ENCODE results near the gene POLR3K.

DNA sequence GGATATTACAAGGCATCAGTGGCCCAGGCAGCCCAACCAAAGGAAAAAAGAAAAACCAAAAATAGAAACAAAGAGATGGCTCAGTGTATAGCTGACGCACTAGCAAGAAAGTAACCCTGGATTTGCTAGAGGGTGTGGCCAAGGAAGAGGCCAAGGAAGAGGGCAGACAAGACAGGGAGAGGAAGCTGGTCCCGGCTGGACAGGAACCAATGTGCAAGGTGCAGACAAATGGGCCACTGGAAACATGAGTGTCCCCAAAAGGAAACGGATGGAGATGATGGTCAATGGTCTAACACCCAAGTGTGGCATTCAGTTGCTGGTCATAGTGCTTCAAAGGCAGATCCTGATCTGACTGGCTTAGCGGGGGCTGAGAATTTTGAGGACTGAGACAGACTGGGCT lies 10.7 kb downstream of the POLR3K start:
- no peak for TF ChIP-seq EP300 (IDR thresholded peaks at IDR 0.05)
- no peak for TF ChIP-seq POLR2AphosphoS5 (IDR thresholded peaks at IDR 0.05)
- no peak for TF ChIP-seq CTCF (IDR thresholded peaks at IDR 0.05)
- no peak for TF ChIP-seq POLR2A (IDR thresholded peaks at IDR 0.05)

Data from upper lobe of left lung (tissue), 4 donors.